H1 (cell line): Measurements from ENCODE around the gene CMPK2. TPM values are rescaled to one million over a fixed set of nuclear protein-coding genes. Genes with fewer than 3 reads are reported as not detected.

Source experiments
- CTCF ChIA-PET: fragments of 300-600 bp; sonication (Branson Sonifier 250); formaldehyde crosslinking; loops from one replicate; lab custom pipeline; 2021; ENCODE audit not compliant: partially characterized antibody; lab: Charles Lee
- POLR2A ChIA-PET: fragments of 300-600 bp; sonication (Branson Sonifier 250); formaldehyde crosslinking; loops from one replicate; lab custom pipeline; 2021; ENCODE audit warnings: inconsistent platforms; ENCODE audit not compliant: partially characterized antibody; lab: Charles Lee
- DNase-seq, 2 experiments: peaks; one replicate each; pipeline versions ENCODE4 v3.0.0 to v3.0.0-alpha.2; 2010 to 2022; ENCODE audit warnings: low spot score in 2 of 2, low read depth in 1 of 2, mixed read lengths in 1 of 2
- FAIRE-seq: peaks from 2 replicates; lab custom pipeline; 2011; peaks lifted over from hg19 to GRCh38; lab: Jason Lieb, UNC
- H2AFZ ChIP-seq: 2 replicates; pipeline ENCODE4 v1.8.1; 2012; ENCODE audit warnings: low read length, inconsistent platforms
- H2AK5ac ChIP-seq: 2 replicates; pipeline ENCODE4 v1.6.1; 2013; ENCODE audit warnings: low read depth, low read length
- H2BK120ac ChIP-seq: replicated peaks from 2 replicates; pipeline ENCODE3; 2013; ENCODE audit warnings: low read depth, low read length, inconsistent platforms
- H2BK12ac ChIP-seq: 2 replicates; pipeline ENCODE4 v1.6.1; 2013; ENCODE audit warnings: low read depth, low read length
- H2BK15ac ChIP-seq: 2 replicates; pipeline ENCODE4 v1.6.1; 2013; ENCODE audit warnings: low read length
- H2BK20ac ChIP-seq: 2 replicates; pipeline ENCODE4 v1.6.1; 2013; ENCODE audit warnings: low read length
- H2BK5ac ChIP-seq: 2 replicates; pipeline ENCODE4 v1.6.1; 2013; ENCODE audit warnings: low read depth, low read length
- H3K14ac ChIP-seq: 2 replicates; pipeline ENCODE4 v1.6.1; 2013; ENCODE audit warnings: inconsistent platforms; ENCODE audit not compliant: insufficient read length
- H3K18ac ChIP-seq: 2 replicates; pipeline ENCODE4 v1.6.1; 2013; ENCODE audit warnings: low read length; ENCODE audit errors: extremely low read depth
- H3K23ac ChIP-seq: 2 replicates; pipeline ENCODE4 v1.6.1; 2013; ENCODE audit warnings: inconsistent platforms; ENCODE audit not compliant: insufficient read length
- H3K23me2 ChIP-seq: 2 replicates; pipeline ENCODE4 v1.6.1; 2013; ENCODE audit warnings: low read depth, low read length
- H3K27ac ChIP-seq: 2 replicates; pipeline ENCODE4 v1.6.1; 2011; ENCODE audit warnings: low read depth, low read length, inconsistent platforms
- H3K27me3 ChIP-seq, 4 experiments: replicated peaks in 1 of 4; 1 replicate in 1 of 4; 2 replicates in 3 of 4; pipeline versions ENCODE4 v1.6.1 to v1.8.1; 2011 to 2013; ENCODE audit warnings: low read length in 3 of 4, mild to moderate bottlenecking in 3 of 4, inconsistent platforms in 2 of 4, mixed read lengths in 2 of 4, moderate library complexity in 1 of 4; ENCODE audit not compliant: control insufficient read depth in 3 of 4, insufficient read depth in 3 of 4; ENCODE audit errors: extremely low read depth in 1 of 4
- H3K36me3 ChIP-seq, 4 experiments: 2 replicates each; pipeline versions ENCODE4 v1.6.1 to v1.8.1; 2011 to 2013; ENCODE audit warnings: mild to moderate bottlenecking in 4 of 4, low read length in 3 of 4, moderate library complexity in 2 of 4, control low read depth in 1 of 4, inconsistent platforms in 1 of 4; ENCODE audit not compliant: insufficient read depth in 4 of 4, control insufficient read depth in 2 of 4
- H3K4ac ChIP-seq: replicated peaks from 2 replicates; pipeline ENCODE3; 2013; ENCODE audit warnings: low read length, low read depth, mixed read lengths, inconsistent platforms; ENCODE audit not compliant: insufficient read length
- H3K4me1 ChIP-seq, 4 experiments: replicated peaks in 1 of 4; 1 replicate in 1 of 4; 2 replicates in 3 of 4; pipeline versions ENCODE4 v1.6.1 to v1.8.1; 2011 to 2013; ENCODE audit warnings: low read length in 3 of 4, inconsistent platforms in 2 of 4, mixed read lengths in 1 of 4; ENCODE audit not compliant: insufficient read depth in 4 of 4, control insufficient read depth in 3 of 4
- H3K4me2 ChIP-seq, 2 experiments: 2 replicates each; pipeline versions ENCODE4 v1.6.1 to v1.8.1; 2011 to 2013; ENCODE audit warnings: low read depth in 2 of 2, low read length in 2 of 2, control low read depth in 1 of 2, inconsistent platforms in 1 of 2, mild to moderate bottlenecking in 1 of 2; ENCODE audit not compliant: insufficient read depth in 1 of 2
- H3K4me3 ChIP-seq, 4 experiments: fragments of 200-600, 300-600 bp in 1 of 4; sonication (generic), shearing (Covaris generic), sonication (Bioruptor Twin) in 1 of 4; 2 replicates each; pipeline versions ENCODE4 v1.5.1 to v1.8.1; 2011 to 2016; ENCODE audit warnings: low read length in 4 of 4, low read depth in 3 of 4, control low read depth in 2 of 4, inconsistent platforms in 2 of 4, mild to moderate bottlenecking in 2 of 4, mixed read lengths in 1 of 4, moderate library complexity in 1 of 4; ENCODE audit not compliant: insufficient read depth in 2 of 4; ENCODE audit errors: extremely low read depth in 1 of 4
- H3K56ac ChIP-seq: replicated peaks from 2 replicates; pipeline ENCODE3; 2013; ENCODE audit warnings: low read depth, mild to moderate bottlenecking, mixed read lengths, low read length, inconsistent platforms; ENCODE audit not compliant: insufficient read length
- H3K79me1 ChIP-seq: 2 replicates; pipeline ENCODE4 v1.6.1; 2013; ENCODE audit warnings: low read depth, low read length, control low read depth
- H3K79me2 ChIP-seq, 2 experiments: 2 replicates each; pipeline versions ENCODE4 v1.6.1 to v1.8.1; 2012 to 2013; ENCODE audit warnings: low read length in 2 of 2, mild to moderate bottlenecking in 2 of 2, inconsistent platforms in 1 of 2; ENCODE audit not compliant: insufficient read depth in 2 of 2, control insufficient read depth in 1 of 2
- H3K9ac ChIP-seq, 4 experiments: replicated peaks in 1 of 4; 1 replicate in 1 of 4; 2 replicates in 3 of 4; pipeline versions ENCODE4 v1.6.1 to v1.8.1; 2011 to 2013; ENCODE audit warnings: low read depth in 3 of 4, low read length in 3 of 4, control low read depth in 2 of 4, mild to moderate bottlenecking in 2 of 4, moderate library complexity in 2 of 4, inconsistent platforms in 1 of 4; ENCODE audit errors: extremely low read depth in 1 of 4
- H3K9me3 ChIP-seq, 2 experiments: 2 replicates each; pipeline versions ENCODE4 v1.6.1 to v1.8.1; 2012 to 2013; ENCODE audit warnings: mild to moderate bottlenecking in 2 of 2, moderate library complexity in 2 of 2, control low read depth in 1 of 2, inconsistent platforms in 1 of 2, low read depth in 1 of 2, low read length in 1 of 2, mixed read lengths in 1 of 2; ENCODE audit not compliant: insufficient read depth in 2 of 2
- H4K20me1 ChIP-seq, 2 experiments: replicated peaks in 1 of 2; 2 replicates each; pipeline versions ENCODE3 to v1.8.1; 2011 to 2013; ENCODE audit warnings: inconsistent platforms in 2 of 2, low read length in 2 of 2, mild to moderate bottlenecking in 1 of 2; ENCODE audit not compliant: insufficient read depth in 2 of 2, control insufficient read depth in 1 of 2
- H4K5ac ChIP-seq: 2 replicates; pipeline ENCODE4 v1.6.1; 2013; ENCODE audit warnings: low read length, low read depth, mixed read lengths, inconsistent platforms; ENCODE audit not compliant: insufficient read length
- H4K8ac ChIP-seq: 2 replicates; pipeline ENCODE4 v1.8.0; 2013; ENCODE audit warnings: mild to moderate bottlenecking, moderate library complexity, low read length, inconsistent platforms; ENCODE audit not compliant: insufficient read depth; ENCODE audit errors: extremely low read depth
- H4K91ac ChIP-seq: replicated peaks from 2 replicates; pipeline ENCODE3; 2013; ENCODE audit warnings: low read length, mixed read lengths, inconsistent platforms; ENCODE audit not compliant: insufficient read length
- ASH2L ChIP-seq: fragments of 200-600, 300-600 bp; sonication (generic); IDR thresholded peaks from one replicate; pipeline ENCODE4 v1.7.1; 2017; ENCODE audit warnings: low read length
- CBX8 ChIP-seq: fragments of 300-800, 300-1000 bp; sonication (generic); IDR thresholded peaks from 2 replicates; pipeline ENCODE4 v1.7.1; 2016; ENCODE audit warnings: low read depth, low read length, borderline replicate concordance
- CEBPB ChIP-seq: IDR thresholded peaks from 2 replicates; pipeline ENCODE4 v1.6.1; 2012; ENCODE audit warnings: low read depth, low read length
- EGR1 ChIP-seq: IDR thresholded peaks from 2 replicates; pipeline ENCODE4 v1.6.1; 2011; ENCODE audit warnings: low read depth, low read length, borderline replicate concordance
- HDAC2 ChIP-seq, 2 experiments: fragments of 300-600 bp in 1 of 2; sonication (generic) in 1 of 2; IDR thresholded peaks; 2 replicates each; pipeline ENCODE4 v1.6.1; 2011 to 2012; ENCODE audit warnings: low read depth in 2 of 2, low read length in 2 of 2, mild to moderate bottlenecking in 2 of 2, moderate library complexity in 2 of 2, borderline replicate concordance in 1 of 2, inconsistent platforms in 1 of 2
- KDM5A ChIP-seq: fragments of 200-600 bp; IDR thresholded peaks from 2 replicates; pipeline ENCODE4 v1.7.1; 2012; ENCODE audit warnings: mild to moderate bottlenecking, low read length, inconsistent platforms, mixed read lengths
- RXRA ChIP-seq: IDR thresholded peaks from 2 replicates; pipeline ENCODE4 v1.6.1; 2011; ENCODE audit warnings: low read depth, mild to moderate bottlenecking, low read length, moderate library complexity; ENCODE audit not compliant: insufficient read depth
- SIRT6 ChIP-seq: IDR thresholded peaks from one replicate; pipeline ENCODE4 v1.7.1; 2012; ENCODE audit warnings: low read length, inconsistent platforms
- TAF1 ChIP-seq: IDR thresholded peaks from 2 replicates; pipeline ENCODE4 v1.6.1; 2011; ENCODE audit warnings: mild to moderate bottlenecking, low read depth, low read length
- TAF7 ChIP-seq: optimal IDR thresholded peaks from 2 replicates; pipeline ENCODE3; 2011; ENCODE audit warnings: low read depth, mild to moderate bottlenecking, inconsistent platforms, low read length, moderate library complexity, borderline replicate concordance
- YY1 ChIP-seq: IDR thresholded peaks from 2 replicates; pipeline ENCODE4 v1.6.1; 2011; ENCODE audit warnings: low read depth, mild to moderate bottlenecking, low read length
- WGBS, 2 experiments: shearing (Covaris generic) in 1 of 2; methylation state at CpG; one replicate each; pipeline versions ENCODE4 v1.1.6 to v1.1.7; 2013 to 2015; ENCODE audit warnings: low lambda C conversion rate in 2 of 2, mixed read lengths in 2 of 2, inconsistent platforms in 1 of 2, low coverage in 1 of 2, missing lambda C conversion rate in 1 of 2; ENCODE audit not compliant: insufficient replicate concordance in 2 of 2, insufficient coverage in 1 of 2, insufficient read length in 1 of 2; ENCODE audit errors: extremely low coverage in 1 of 2, missing lambda C conversion rate in 1 of 2; 5-methylcytosine and 5-hydroxymethylcytosine counted together
- polyA plus RNA-seq, 7 experiments: library from polyadenylated mRNA; depleted of rRNA in 3 of 7; stranded (reverse) in 5 of 7; unstranded in 2 of 7; fragments of >200 nt in 5 of 7; fragments of 200-250 nt in 2 of 7; gene quantifications; 1 replicate in 5 of 7; 2 replicates in 1 of 7; 4 replicates in 1 of 7; pipeline versions ENCODE4 v1.2.1 to v1.2.3, GENCODE V29; 2011 to 2013; ENCODE audit warnings: missing spikeins in 2 of 7, mixed read lengths in 2 of 7
- total RNA-seq: library from RNA; stranded (reverse); fragmentation: NEBNext Ultra II Directional; extraction: Animal tissue kit (Norgen Biotek cat#: 25700); gene quantifications from 2 replicates; pipeline ENCODE4 v1.2.1, GENCODE V29; 2021
- TF ChIP-seq, protein P1 (sequence below): IDR thresholded peaks from 2 replicates; pipeline ENCODE4 v1.6.1; 2012; ENCODE audit warnings: inconsistent platforms

Gene CMPK2
- total and polyA plus RNA-seq, 2 of the 8 experiments (the other 6 are each of a cell fraction or from before 2014, with no cell fraction given), result 0.28 to 0.53 TPM

DNA sequence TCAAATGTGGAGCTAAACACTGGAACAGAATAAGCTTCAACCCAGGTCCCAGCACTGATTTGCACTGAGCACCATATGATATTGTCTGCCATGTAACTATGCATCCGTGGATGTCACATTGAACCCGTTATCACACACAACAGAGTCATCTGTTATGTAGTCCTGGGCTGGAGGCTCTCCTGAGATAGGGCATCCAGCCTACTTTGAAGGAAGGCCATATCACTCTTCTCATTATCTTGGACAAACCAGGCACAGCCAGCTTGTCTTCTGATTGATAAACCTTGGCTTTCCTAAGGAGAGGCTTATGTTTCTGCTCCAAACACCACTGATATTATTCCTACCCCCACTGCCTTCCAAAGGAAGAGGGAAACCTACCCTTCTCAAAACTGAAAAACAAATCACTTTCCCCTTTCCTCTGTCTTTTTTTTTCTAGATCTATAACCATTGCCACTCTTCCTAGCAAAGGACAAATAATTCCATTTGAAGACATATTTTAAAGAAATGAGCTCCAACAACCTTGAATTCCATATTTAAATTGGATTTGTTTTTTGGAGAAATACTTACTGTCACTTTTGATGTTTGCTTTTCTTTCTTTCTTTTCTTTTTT lies 28.3 kb upstream of the CMPK2 start:
- Histone ChIP-seq H3K4me2 (no peak overlapping the region), H3K9me3 (no peaks in the 10 kb centered on the region), H2BK5ac (no peak overlapping the region)
- TF ChIP-seq CBX8 (no peak), ASH2L (no peak), SIRT6 (no peak), YY1 (no peak), HDAC2 (IDR thresholded peaks at IDR 0.05; ENCODE audit: borderline replicate concordance in 1 of 2, low read depth in 2 of 2, low read length in 2 of 2) (no peak), RXRA (no peak), KDM5A (no peak), EGR1 (no peak), CEBPB (no peak), TAF7 (no peak), TAF1 (no peak)
- TF ChIP-seq, protein P1, sequence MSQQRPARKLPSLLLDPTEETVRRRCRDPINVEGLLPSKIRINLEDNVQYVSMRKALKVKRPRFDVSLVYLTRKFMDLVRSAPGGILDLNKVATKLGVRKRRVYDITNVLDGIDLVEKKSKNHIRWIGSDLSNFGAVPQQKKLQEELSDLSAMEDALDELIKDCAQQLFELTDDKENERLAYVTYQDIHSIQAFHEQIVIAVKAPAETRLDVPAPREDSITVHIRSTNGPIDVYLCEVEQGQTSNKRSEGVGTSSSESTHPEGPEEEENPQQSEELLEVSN, result no peak
- TF ChIP-seq, all 59 proteins: peak for 0
- no peak overlapping the region for H2BK12ac ChIP-seq
- WGBS, 2 experiments, result 90% methylated on average over 2 of the region's 2 CpGs; no CpG with 5 or more reads in 1 of the 2 experiments
- no peak overlapping the region for H2AFZ ChIP-seq
- no peaks in the 10 kb centered on the region for H3K23me2 ChIP-seq
- H3K27me3 ChIP-seq, result no peaks in the 10 kb centered on the region
- no peak overlapping the region for H4K8ac ChIP-seq
- FAIRE-seq (no peak), DNase-seq (no peak)
- H3K4me1 ChIP-seq, result no peaks in the 10 kb centered on the region
- no peak overlapping the region for H3K23ac ChIP-seq
- H4K5ac ChIP-seq, result no peak overlapping the region
- no peak overlapping the region for H2AK5ac ChIP-seq
- no peak overlapping the region for H3K18ac ChIP-seq
- H4K20me1 ChIP-seq, result no peaks in the 10 kb centered on the region
- H3K79me1 ChIP-seq, result no peaks in the 10 kb centered on the region
- H3K14ac ChIP-seq, result no peak overlapping the region
- ChIA-PET CTCF (interaction anchor here (0.5 to 6.2 kb wide), 7 partner anchors 13 to 1655 kb away, joined by 3 to 94 read pairs (median 4); partner anchors contain the start of gene CMPK2), POLR2A (no interaction called here)
- H3K36me3 ChIP-seq, result no peaks in the 10 kb centered on the region
- H3K56ac ChIP-seq, result no peak overlapping the region
- H2BK15ac ChIP-seq, result no peak overlapping the region
- no peak overlapping the region for H3K27ac ChIP-seq
- H3K4ac ChIP-seq, result no peak overlapping the region
- H3K79me2 ChIP-seq, result no peaks in the 10 kb centered on the region
- no peak overlapping the region for H3K4me3 ChIP-seq
- H2BK120ac ChIP-seq, result no peak overlapping the region
- no peak overlapping the region for H3K9ac ChIP-seq
- H2BK20ac ChIP-seq, result no peak overlapping the region
- no peak overlapping the region for H4K91ac ChIP-seq
